HG02973 (cell line): ENCODE results near the gene MBP.

Experiments used
- ATAC-seq: cut with Tn5 transposase; IDR thresholded peaks from one replicate; pipeline ENCODE4 v1.9.1; 2021; ENCODE audit warnings: moderate library complexity; ENCODE audit not compliant: unreplicated experiment

Gene MBP

GRCh38 chr18:77088963-77089722 is 43.4 kb downstream of the MBP start:
- ATAC-seq: no peak

GRCh38 chr18:77087393-77088141 is 45.0 kb downstream of the MBP start:
- ATAC-seq: no peak

DNA sequence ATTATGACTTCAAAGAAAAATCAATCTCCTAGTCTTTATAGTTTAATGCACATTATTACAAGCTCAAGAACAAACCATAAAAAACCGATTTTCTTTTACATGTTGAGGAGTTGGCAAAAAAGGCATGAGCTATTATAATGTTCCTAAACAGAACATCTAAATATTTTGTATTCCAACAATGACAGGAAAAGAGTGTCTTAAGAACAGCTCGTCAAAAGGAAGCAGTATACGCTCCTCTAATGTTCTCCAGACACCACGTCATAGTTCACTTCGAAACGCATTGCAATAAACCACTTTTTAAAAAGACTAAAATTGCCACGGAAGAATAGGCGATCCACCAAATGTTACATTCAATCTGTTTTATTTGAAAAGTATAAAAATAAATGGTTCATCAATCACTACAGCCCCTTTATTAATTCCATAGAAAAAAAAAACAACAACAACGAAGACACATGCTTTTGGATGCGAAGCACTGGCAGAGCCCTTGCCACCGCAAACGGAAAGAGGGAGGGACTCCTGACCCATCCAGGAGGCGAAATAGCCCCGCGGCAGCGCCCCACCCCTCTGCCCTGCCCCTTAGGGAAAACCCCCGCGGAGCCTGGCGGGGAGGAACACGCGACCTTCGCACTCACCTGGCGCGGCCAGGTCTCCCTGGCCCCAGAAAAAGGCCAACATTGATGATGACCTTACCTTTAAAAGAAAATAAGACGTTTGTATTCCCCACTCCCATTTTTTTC is 45.8 kb downstream of the MBP start:
- no peak for ATAC-seq

DNA sequence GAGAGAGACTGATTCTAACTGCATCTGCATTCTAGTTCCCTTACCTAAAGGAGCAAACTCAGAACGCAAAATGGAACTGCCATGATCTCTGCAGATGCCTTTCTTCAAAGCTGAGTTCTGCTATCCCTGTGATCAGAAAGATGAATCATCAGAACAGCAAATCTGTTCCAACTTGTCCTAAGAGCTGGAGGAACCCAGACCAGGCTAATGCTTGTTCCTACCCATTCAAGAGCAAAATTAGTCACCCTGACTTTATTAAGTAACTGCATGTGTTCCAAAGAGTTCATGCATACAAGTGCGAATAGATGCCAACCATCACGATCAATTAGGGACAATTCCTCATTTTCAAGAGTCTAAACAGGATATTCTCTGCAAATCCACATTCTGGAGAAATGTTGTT is 46.5 kb downstream of the MBP start:
- no peak for ATAC-seq

DNA sequence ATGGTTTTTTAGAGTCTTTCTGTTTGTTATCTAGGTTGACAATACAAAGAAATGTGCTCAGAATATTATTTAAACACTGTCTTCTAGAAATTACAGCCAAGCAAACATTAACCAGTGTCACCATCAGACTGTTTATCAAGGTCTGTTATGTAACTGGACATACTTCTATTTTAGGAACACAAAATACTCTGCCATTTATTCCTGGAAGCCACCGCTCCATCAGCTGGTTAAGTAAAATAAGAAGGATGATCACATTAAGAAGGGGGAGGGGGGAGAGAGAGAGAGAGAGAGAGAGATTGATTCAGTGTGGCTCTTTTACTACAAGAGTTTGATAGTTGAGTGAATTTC is 47.9 kb downstream of the MBP start:
- ATAC-seq: no peak

DNA sequence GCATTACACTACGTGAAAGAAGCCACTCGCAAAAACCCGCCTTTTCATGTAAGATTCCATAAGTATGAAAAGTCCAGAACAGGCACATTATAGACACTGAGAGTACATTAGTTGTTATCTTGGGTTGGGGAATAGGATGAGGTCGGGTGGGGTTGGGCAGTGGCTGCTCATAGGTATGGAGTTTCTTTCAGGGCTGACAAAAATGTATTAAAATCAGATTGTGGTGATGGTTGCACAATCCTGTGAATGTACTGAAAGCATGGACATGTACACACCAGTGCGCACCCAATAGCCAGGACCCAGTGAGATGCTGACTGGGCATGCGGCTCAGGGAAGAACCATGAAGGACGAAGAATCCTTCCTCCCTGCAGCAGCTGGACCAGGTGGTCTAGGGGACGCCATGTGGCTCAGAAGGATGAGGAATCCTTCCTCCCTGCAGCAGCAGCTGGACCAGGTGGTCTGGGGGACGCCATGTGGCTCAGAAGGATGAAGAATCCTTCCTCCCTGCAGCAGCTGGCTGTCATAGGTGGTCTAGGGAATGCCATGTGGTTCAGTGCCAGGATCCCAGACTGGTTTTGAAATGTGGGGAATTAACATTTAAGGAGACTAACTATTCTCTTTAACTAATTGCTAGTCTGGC is 50.1 kb downstream of the MBP start:
- no peak for ATAC-seq

DNA sequence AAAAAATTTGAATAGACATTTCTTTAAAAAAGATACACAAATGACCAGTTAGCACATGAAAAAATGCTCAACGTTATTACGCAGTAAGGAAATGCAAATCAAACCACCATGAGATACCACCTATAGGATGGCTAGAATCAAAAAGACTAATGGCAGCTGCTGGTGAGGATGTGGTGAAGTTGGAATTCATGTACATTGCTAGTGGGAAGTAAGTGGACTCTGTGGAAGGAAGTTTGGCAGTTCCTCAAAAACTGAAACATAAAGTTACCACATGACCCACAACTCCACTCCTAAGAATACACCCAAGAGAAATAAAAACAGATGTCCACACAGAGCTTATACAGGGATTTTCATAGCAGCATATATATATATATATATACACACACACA is 51.2 kb downstream of the MBP start:
- ATAC-seq: no peak

- ATAC-seq: peak; percentile 82
Measured at GRCh38 chr18:77079954-77080682, 52.5 kb downstream of the MBP start.

- no peak for ATAC-seq
Measured at GRCh38 chr18:77079088-77079487, 53.5 kb downstream of the MBP start.

DNA sequence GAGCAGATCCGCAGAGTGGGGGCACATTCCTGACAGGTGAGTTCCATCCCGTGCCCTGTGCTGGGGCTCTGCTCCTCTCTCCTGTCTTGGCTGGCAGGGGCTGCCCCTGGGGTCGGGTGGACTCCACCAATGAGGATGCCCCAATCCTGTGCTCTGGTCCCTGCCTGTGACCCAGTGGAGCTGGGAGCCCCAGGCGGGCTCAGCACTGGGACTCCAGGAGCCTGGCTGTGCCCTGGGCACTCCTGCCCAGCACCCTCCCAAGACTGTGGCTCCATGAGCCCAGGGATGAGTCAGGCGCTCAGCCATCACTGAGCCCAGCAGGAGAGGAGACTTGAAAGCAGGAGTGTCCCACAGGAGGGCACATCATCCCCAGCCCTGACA is 53.9 kb downstream of the MBP start:
- ATAC-seq: no peak

- ATAC-seq: no peak
Measured at GRCh38 chr18:77077941-77078689, 54.5 kb downstream of the MBP start.

DNA sequence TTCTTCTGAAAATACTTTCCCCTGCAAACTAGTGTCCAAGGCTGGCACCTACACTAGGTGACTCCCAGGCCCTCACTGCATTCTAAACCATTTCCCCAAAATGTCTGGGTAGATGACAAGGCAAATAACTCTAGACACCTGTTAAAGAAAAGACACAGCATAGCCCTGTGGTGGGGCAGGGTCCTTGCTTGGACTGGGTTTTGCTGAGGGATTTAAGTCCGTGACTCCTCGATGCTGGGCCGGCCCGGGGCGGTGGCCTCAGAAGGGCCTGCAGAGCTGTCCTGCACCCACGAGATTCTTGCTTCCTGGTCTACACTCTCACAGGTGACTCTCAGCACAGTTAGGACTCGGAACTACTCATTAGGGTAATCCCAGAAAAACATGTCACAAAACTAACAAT is 55.2 kb downstream of the MBP start:
- no peak for ATAC-seq

DNA sequence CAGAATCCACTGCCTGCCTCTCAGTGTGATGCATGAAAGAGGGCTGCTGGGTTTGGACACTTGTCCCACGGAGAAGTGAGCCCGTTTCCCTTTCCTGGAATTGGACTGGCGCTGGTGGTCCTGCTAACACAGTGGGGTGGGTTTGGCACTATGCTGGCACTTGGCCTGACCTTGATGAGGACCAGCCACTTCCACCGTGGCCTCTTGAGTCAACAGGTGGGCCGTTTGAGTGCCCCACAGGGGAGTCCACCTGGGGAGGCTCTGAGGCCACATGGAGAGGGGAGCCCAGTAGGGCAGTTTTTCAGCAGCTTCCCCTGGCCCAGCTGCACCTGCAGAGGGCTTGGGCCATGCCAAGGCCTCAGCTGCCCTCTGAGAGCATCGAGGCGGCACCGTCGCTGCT is 56.5 kb downstream of the MBP start:
- no peak for ATAC-seq

GRCh38 chr18:77074431-77074830 is 58.2 kb downstream of the MBP start:
- no peak for ATAC-seq

- ATAC-seq: no peak
Measured at GRCh38 chr18:77073336-77074093, 59.1 kb downstream of the MBP start.

- no peak for ATAC-seq
Measured at GRCh38 chr18:77072566-77072965, 60.0 kb downstream of the MBP start.

- no peak for ATAC-seq
Measured at GRCh38 chr18:77071711-77072292, 60.8 kb downstream of the MBP start.

GRCh38 chr18:77071061-77071460 is 61.5 kb downstream of the MBP start:
- ATAC-seq: no peak

- no peak for ATAC-seq
Measured at GRCh38 chr18:77070627-77071026, 62.0 kb downstream of the MBP start.
